ENCODE data around the gene KMT2E. TPM values are rescaled to one million over a fixed set of nuclear protein-coding genes. Genes with fewer than 3 reads are reported as not detected.

KMT2E gene
- total RNA-seq, 1 experiment from 2014 or later, result 38.2 TPM

DNA sequence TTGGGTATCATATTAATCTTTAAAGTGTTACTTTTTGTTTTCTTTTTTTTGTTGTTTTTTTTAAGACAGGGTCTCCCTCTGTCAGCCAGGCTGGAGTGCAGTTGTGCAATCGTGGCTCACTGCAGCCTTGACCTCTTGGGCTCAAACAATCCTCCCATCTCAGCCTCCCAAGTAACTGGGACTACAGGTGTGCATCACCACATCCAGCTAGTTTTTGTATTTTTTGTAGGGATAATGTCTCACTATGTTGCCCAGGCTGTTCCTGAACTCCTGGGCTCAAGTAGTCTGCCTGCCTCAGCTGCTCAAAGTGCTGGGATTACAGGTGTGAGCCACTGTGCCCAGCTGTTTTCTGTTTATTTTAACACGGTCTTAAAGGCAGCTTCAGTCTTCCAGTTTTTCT lies 23.3 kb downstream of the KMT2E start:
- Mint-ChIP-seq H3K4me3 (no peak overlapping the region), H3K27ac (peak overlapping the region in 1 of 3 experiments; percentile 56; a peak in 1 of 7 replicates), H3K9me3 (no peaks in the 10 kb centered on the region), H3K36me3 (ENCODE audit: insufficient read depth in 1 of 3, low read depth in 3 of 3) (peaks cover 4 to 23% (median 14%) of the 10 kb centered on the region in 3 experiments; a peak in 6 of 7 replicates), H3K27me3 (ENCODE audit: low read depth) (no peaks in the 10 kb centered on the region), H3K4me1 (peaks cover 7 to 15% of the 10 kb centered on the region in 2 experiments; a peak in 3 of 4 replicates)
- no peak overlapping the region for H3K23ac ChIP-seq (ENCODE audit: insufficient read length, low read depth, low read length)
- H2BK20ac ChIP-seq (ENCODE audit: low read depth, low read length, poor library complexity, severe bottlenecking), result no peak overlapping the region
- no peak overlapping the region for H3K4me2 ChIP-seq (ENCODE audit: insufficient read depth, insufficient read length, low read length)
- no peak overlapping the region for H2BK5ac ChIP-seq (ENCODE audit: insufficient read length, low read length)
- H3K27me3 ChIP-seq (ENCODE audit: insufficient read depth, low read length), result no peaks in the 10 kb centered on the region
- no peak overlapping the region for H4K5ac ChIP-seq (ENCODE audit: insufficient read length, low read depth, low read length)
- no peak overlapping the region for H2BK120ac ChIP-seq (ENCODE audit: low read depth, low read length, poor library complexity, severe bottlenecking)
- no peak overlapping the region for H4K91ac ChIP-seq (ENCODE audit: insufficient read length, low read depth, low read length)
- no peak overlapping the region for H2AFZ ChIP-seq (ENCODE audit: low read length)
- no peak overlapping the region for H3K18ac ChIP-seq (ENCODE audit: insufficient read length, low read depth, low read length)
- H4K20me1 ChIP-seq (ENCODE audit: control insufficient read depth, insufficient read depth, insufficient read length), result no peaks in the 10 kb centered on the region
- no peak overlapping the region for H2BK15ac ChIP-seq (ENCODE audit: low read depth, low read length)
- H3T11ph ChIP-seq (ENCODE audit: low read length), result no peak overlapping the region
- H3K23me2 ChIP-seq (ENCODE audit: insufficient read length, low read depth, low read length, poor library complexity, severe bottlenecking), result no peaks in the 10 kb centered on the region
- peaks cover 6% of the 10 kb centered on the region for H3K79me1 ChIP-seq (ENCODE audit: insufficient read depth, low read depth, low read length, poor library complexity, severe bottlenecking)
- no peak overlapping the region for H3K9ac ChIP-seq (ENCODE audit: extremely low read depth, insufficient read length, low read length)
- H3K9me3 ChIP-seq (ENCODE audit: control insufficient read depth, low read depth, low read length), result no peaks in the 10 kb centered on the region
- TF ChIP-seq, protein P1, sequence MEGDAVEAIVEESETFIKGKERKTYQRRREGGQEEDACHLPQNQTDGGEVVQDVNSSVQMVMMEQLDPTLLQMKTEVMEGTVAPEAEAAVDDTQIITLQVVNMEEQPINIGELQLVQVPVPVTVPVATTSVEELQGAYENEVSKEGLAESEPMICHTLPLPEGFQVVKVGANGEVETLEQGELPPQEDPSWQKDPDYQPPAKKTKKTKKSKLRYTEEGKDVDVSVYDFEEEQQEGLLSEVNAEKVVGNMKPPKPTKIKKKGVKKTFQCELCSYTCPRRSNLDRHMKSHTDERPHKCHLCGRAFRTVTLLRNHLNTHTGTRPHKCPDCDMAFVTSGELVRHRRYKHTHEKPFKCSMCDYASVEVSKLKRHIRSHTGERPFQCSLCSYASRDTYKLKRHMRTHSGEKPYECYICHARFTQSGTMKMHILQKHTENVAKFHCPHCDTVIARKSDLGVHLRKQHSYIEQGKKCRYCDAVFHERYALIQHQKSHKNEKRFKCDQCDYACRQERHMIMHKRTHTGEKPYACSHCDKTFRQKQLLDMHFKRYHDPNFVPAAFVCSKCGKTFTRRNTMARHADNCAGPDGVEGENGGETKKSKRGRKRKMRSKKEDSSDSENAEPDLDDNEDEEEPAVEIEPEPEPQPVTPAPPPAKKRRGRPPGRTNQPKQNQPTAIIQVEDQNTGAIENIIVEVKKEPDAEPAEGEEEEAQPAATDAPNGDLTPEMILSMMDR (conservative IDR thresholded peaks at IDR 0.05), result no peak
- H2AK5ac ChIP-seq (ENCODE audit: insufficient read length, low read length), result no peak overlapping the region
- no peak overlapping the region for H3K56ac ChIP-seq (ENCODE audit: insufficient read length, low read depth, low read length)
- H3K4me1 ChIP-seq (ENCODE audit: insufficient read depth, low read length), result no peaks in the 10 kb centered on the region; the same call in 1 of the 2 replicates
- no peak for DNase-seq
- H3K14ac ChIP-seq (ENCODE audit: insufficient read depth, low read length), result no peak overlapping the region
- H3K27ac ChIP-seq (ENCODE audit: insufficient read length, low read depth, low read length), result no peak overlapping the region
- whole genome bisulfite sequencing (ENCODE audit: extremely low coverage, insufficient read length, low lambda C conversion rate), result no CpG with 5 or more reads among the region's 2 CpGs
- H3K4ac ChIP-seq (ENCODE audit: low read depth, low read length), result no peak overlapping the region
- no peak overlapping the region for H2BK12ac ChIP-seq (ENCODE audit: insufficient read length, low read depth, low read length)
- H4K8ac ChIP-seq (replicated peaks; ENCODE audit: insufficient read length, low read depth, low read length), result no peak overlapping the region
- H3K79me2 ChIP-seq (ENCODE audit: insufficient read depth, low read length), result peaks cover 17% of the 10 kb centered on the region; the same call in 1 of the 2 replicates
